Measurements from ENCODE around the gene TMPRSS7.

TMPRSS7 gene

DNA sequence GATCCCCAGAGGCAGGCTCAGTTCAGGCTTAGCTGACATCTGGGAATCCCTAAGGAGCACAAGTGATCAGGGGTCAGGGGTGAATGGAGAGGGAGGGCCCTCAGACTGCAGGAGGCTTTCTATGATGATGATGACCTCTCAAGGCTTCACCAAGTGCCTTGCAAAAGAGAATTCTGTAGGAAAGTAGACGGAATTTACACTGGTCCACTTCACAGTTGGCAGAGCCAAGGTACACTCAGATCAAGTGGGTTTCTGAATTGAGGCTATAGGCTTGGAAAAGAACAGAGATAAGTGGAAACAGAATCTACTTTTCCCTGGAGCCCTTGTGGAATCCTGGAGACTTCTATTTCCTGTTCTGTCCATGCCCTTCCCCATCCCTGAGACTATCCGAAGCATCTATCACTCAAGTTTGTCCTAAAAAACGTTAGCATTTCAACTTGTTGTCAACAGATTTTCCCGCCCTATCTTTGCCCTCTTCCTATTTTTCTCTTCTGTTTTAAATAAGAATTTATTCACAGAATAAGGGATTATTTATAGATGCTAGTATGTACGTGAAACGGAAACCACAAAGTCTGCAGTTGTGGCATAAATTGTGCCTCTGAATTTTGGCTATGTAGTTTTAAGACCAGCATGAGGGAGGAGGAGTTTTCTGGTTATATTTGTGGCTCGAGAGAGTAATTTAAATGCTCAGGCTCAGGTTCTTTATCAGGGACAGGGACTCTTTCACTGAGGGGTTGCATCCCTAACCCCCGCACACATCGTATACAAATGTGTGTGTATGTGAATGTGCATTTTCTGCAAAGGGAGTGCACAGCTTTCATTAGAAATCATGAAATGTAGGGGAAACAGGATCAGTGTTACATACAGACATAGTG, 85.7 kb downstream of the TMPRSS7 start:
- H3K9me3 ChIP-seq (ENCODE audit: severe bottlenecking): no peaks in the 10 kb centered on the region
- H3K27me3 ChIP-seq (ENCODE audit: insufficient read depth, low read depth, severe bottlenecking): no peaks in the 10 kb centered on the region
- TF ChIP-seq, protein P1, sequence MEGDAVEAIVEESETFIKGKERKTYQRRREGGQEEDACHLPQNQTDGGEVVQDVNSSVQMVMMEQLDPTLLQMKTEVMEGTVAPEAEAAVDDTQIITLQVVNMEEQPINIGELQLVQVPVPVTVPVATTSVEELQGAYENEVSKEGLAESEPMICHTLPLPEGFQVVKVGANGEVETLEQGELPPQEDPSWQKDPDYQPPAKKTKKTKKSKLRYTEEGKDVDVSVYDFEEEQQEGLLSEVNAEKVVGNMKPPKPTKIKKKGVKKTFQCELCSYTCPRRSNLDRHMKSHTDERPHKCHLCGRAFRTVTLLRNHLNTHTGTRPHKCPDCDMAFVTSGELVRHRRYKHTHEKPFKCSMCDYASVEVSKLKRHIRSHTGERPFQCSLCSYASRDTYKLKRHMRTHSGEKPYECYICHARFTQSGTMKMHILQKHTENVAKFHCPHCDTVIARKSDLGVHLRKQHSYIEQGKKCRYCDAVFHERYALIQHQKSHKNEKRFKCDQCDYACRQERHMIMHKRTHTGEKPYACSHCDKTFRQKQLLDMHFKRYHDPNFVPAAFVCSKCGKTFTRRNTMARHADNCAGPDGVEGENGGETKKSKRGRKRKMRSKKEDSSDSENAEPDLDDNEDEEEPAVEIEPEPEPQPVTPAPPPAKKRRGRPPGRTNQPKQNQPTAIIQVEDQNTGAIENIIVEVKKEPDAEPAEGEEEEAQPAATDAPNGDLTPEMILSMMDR (IDR thresholded peaks at IDR 0.05; ENCODE audit: low read depth, low read length): no peak
- no peak for DNase-seq
- H3K4me3 ChIP-seq (ENCODE audit: low read depth, low read length): no peak overlapping the region
- H3K36me3 ChIP-seq: no peaks in the 10 kb centered on the region
- H3K27ac ChIP-seq: no peak overlapping the region

- TF ChIP-seq, protein P1 (IDR thresholded peaks at IDR 0.05; ENCODE audit: low read depth, low read length): no peak
- Histone ChIP-seq H3K36me3 (no peaks in the 10 kb centered on the region), H3K27ac (no peak overlapping the region), H3K9me3 (ENCODE audit: severe bottlenecking) (no peaks in the 10 kb centered on the region), H3K27me3 (ENCODE audit: insufficient read depth, low read depth, severe bottlenecking) (no peaks in the 10 kb centered on the region), H3K4me3 (ENCODE audit: low read depth, low read length) (no peak overlapping the region)
- DNase-seq: no peak
These were observed 87.3 kb downstream of the TMPRSS7 start for GRCh38 chr3:112121577-112122547.

DNA sequence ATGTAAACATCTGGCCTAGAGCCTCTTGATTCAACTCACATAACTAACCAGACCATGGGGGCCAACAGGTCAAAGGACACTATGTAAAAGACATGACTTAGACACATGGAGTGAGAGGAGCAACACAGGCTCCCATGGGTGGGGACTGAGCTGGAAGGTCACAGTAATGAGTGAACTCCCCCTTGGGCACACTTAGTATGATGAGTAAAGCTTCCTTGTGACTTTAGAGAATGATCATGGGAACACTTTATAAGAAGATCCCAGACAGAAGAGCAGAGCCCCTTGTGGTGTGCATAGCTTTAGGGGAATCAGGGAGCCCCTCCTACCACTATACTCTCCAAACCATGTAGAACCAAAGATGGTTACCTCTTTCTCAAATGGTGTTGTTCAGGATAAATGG, 88.3 kb downstream of the TMPRSS7 start:
- Histone ChIP-seq H3K9me3 (ENCODE audit: severe bottlenecking) (no peaks in the 10 kb centered on the region), H3K27me3 (ENCODE audit: insufficient read depth, low read depth, severe bottlenecking) (no peaks in the 10 kb centered on the region), H3K36me3 (no peaks in the 10 kb centered on the region), H3K27ac (no peak overlapping the region), H3K4me3 (ENCODE audit: low read depth, low read length) (no peak overlapping the region)
- no peak for DNase-seq
- TF ChIP-seq, protein P1 (IDR thresholded peaks at IDR 0.05; ENCODE audit: low read depth, low read length): no peak

- no peak for DNase-seq
- H3K27me3 ChIP-seq (ENCODE audit: insufficient read depth, low read depth, severe bottlenecking): no peaks in the 10 kb centered on the region
- H3K4me3 ChIP-seq (ENCODE audit: low read depth, low read length): no peak overlapping the region
- no peaks in the 10 kb centered on the region for H3K36me3 ChIP-seq
- no peaks in the 10 kb centered on the region for H3K9me3 ChIP-seq (ENCODE audit: severe bottlenecking)
- TF ChIP-seq, protein P1 (IDR thresholded peaks at IDR 0.05; ENCODE audit: low read depth, low read length): no peak
- H3K27ac ChIP-seq: no peak overlapping the region
These were observed 89.0 kb downstream of the TMPRSS7 start for GRCh38 chr3:112123548-112123947.

- Histone ChIP-seq H3K27ac (no peak overlapping the region), H3K36me3 (no peaks in the 10 kb centered on the region), H3K27me3 (ENCODE audit: insufficient read depth, low read depth, severe bottlenecking) (no peaks in the 10 kb centered on the region), H3K4me3 (ENCODE audit: low read depth, low read length) (no peak overlapping the region), H3K9me3 (ENCODE audit: severe bottlenecking) (no peaks in the 10 kb centered on the region)
- no peak for DNase-seq
- TF ChIP-seq, protein P1 (IDR thresholded peaks at IDR 0.05; ENCODE audit: low read depth, low read length): no peak
These were observed 90.5 kb downstream of the TMPRSS7 start for GRCh38 chr3:112124907-112125607.
